ENCODE data around the gene ANKRD26.

DNA sequence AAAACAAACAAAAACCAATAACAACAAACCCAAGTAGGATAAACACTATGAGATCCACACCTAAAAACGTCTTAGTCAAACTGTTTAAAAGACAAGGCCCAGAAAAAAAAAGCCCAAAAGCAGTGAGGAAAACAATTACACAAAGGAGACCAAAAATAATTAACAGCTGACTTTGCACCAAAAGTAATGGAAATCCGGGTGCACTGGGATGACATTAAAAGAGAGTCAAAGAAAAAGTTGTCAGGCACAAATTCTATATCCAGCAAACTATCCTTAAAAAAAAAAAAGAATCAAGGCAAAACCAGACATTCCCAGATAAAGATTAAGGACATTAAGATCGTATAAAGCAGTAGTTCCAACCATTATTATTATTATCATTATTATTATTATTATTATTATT is 7.9 kb upstream of the ANKRD26 start:
- TF ChIP-seq EZH2 (IDR thresholded peaks at IDR 0.05; ENCODE audit: borderline replicate concordance, insufficient read depth, low read depth, low read length, poor library complexity, severe bottlenecking) = no peak
- TF ChIP-seq, protein P1, sequence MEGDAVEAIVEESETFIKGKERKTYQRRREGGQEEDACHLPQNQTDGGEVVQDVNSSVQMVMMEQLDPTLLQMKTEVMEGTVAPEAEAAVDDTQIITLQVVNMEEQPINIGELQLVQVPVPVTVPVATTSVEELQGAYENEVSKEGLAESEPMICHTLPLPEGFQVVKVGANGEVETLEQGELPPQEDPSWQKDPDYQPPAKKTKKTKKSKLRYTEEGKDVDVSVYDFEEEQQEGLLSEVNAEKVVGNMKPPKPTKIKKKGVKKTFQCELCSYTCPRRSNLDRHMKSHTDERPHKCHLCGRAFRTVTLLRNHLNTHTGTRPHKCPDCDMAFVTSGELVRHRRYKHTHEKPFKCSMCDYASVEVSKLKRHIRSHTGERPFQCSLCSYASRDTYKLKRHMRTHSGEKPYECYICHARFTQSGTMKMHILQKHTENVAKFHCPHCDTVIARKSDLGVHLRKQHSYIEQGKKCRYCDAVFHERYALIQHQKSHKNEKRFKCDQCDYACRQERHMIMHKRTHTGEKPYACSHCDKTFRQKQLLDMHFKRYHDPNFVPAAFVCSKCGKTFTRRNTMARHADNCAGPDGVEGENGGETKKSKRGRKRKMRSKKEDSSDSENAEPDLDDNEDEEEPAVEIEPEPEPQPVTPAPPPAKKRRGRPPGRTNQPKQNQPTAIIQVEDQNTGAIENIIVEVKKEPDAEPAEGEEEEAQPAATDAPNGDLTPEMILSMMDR (IDR thresholded peaks at IDR 0.05) = no peak

Data from B cell (primary cell).